ENCODE results near the gene PRPS1L1. TPM values are rescaled to one million over a fixed set of nuclear protein-coding genes. Genes with fewer than 3 reads are reported as not detected.

Gene PRPS1L1
- total RNA-seq, 1 donor = not detected

- Histone ChIP-seq H3K9me3 (ENCODE audit: low read depth, low read length) (no peaks in the 10 kb centered on the region), H3K4me2 (ENCODE audit: insufficient read depth, low read length) (no peak overlapping the region), H3K4me3 (ENCODE audit: insufficient read depth, low read length) (no peak overlapping the region), H2AFZ (ENCODE audit: low read length) (no peak overlapping the region), H3K27ac (ENCODE audit: low read depth, low read length) (no peak overlapping the region), H3K4me1 (ENCODE audit: insufficient read depth, low read length) (peaks cover 8% of the 10 kb centered on the region), H4K20me1 (ENCODE audit: insufficient read depth, low read length) (no peaks in the 10 kb centered on the region), H3K27me3 (ENCODE audit: insufficient read depth, low read length) (no peaks in the 10 kb centered on the region), H3K36me3 (ENCODE audit: insufficient read depth, low read length) (no peaks in the 10 kb centered on the region), H3K79me2 (ENCODE audit: insufficient read depth, low read length) (no peaks in the 10 kb centered on the region)
- no peak for TF ChIP-seq CTCF (IDR thresholded peaks at IDR 0.05; ENCODE audit: extremely low read depth, low read depth, low read length)
- DNase-seq (ENCODE audit: insufficient read length, low spot score, missing footprints) = peak; percentile 32
Observed at GRCh38 chr7:18040196-18040595, 12.6 kb upstream of the PRPS1L1 start.

GRCh38 chr7:18038382-18038781 is 10.7 kb upstream of the PRPS1L1 start:
- Histone ChIP-seq H3K36me3 (ENCODE audit: insufficient read depth, low read length) (no peaks in the 10 kb centered on the region), H3K4me2 (ENCODE audit: insufficient read depth, low read length) (no peak overlapping the region), H3K27me3 (ENCODE audit: insufficient read depth, low read length) (no peaks in the 10 kb centered on the region), H3K79me2 (ENCODE audit: insufficient read depth, low read length) (no peaks in the 10 kb centered on the region), H3K4me3 (ENCODE audit: insufficient read depth, low read length) (no peak overlapping the region), H3K4me1 (ENCODE audit: insufficient read depth, low read length) (peaks cover 8% of the 10 kb centered on the region), H3K27ac (ENCODE audit: low read depth, low read length) (no peak overlapping the region), H3K9me3 (ENCODE audit: low read depth, low read length) (no peaks in the 10 kb centered on the region), H4K20me1 (ENCODE audit: insufficient read depth, low read length) (no peaks in the 10 kb centered on the region), H2AFZ (ENCODE audit: low read length) (no peak overlapping the region)
- TF ChIP-seq CTCF (IDR thresholded peaks at IDR 0.05; ENCODE audit: extremely low read depth, low read depth, low read length) = no peak
- DNase-seq (ENCODE audit: insufficient read length, low spot score, missing footprints) = no peak

- Histone ChIP-seq H2AFZ (ENCODE audit: low read length) (peak overlapping the region; percentile 25), H3K4me1 (ENCODE audit: insufficient read depth, low read length) (peaks cover 8% of the 10 kb centered on the region)
- TF ChIP-seq CTCF (IDR thresholded peaks at IDR 0.05; ENCODE audit: extremely low read depth, low read depth, low read length) = no peak
Observed at GRCh38 chr7:18037609-18038008, 10.0 kb upstream of the PRPS1L1 start.

GRCh38 chr7:18036783-18037182 is 9.1 kb upstream of the PRPS1L1 start:
- Histone ChIP-seq H3K4me1 (ENCODE audit: insufficient read depth, low read length) (peaks cover 8% of the 10 kb centered on the region), H3K27me3 (ENCODE audit: insufficient read depth, low read length) (no peaks in the 10 kb centered on the region), H3K4me3 (ENCODE audit: insufficient read depth, low read length) (no peak overlapping the region), H3K79me2 (ENCODE audit: insufficient read depth, low read length) (no peaks in the 10 kb centered on the region), H2AFZ (ENCODE audit: low read length) (no peak overlapping the region), H3K9me3 (ENCODE audit: low read depth, low read length) (no peaks in the 10 kb centered on the region), H4K20me1 (ENCODE audit: insufficient read depth, low read length) (no peaks in the 10 kb centered on the region), H3K27ac (ENCODE audit: low read depth, low read length) (no peak overlapping the region), H3K36me3 (ENCODE audit: insufficient read depth, low read length) (no peaks in the 10 kb centered on the region), H3K4me2 (ENCODE audit: insufficient read depth, low read length) (no peak overlapping the region)
- TF ChIP-seq CTCF (IDR thresholded peaks at IDR 0.05; ENCODE audit: extremely low read depth, low read depth, low read length) = no peak
- DNase-seq (ENCODE audit: insufficient read length, low spot score, missing footprints) = no peak

More at GRCh38 chr7:18037609-18038008, 10.0 kb upstream of the PRPS1L1 start:
- H3K9me3 ChIP-seq (ENCODE audit: low read depth, low read length) = no peaks in the 10 kb centered on the region
- H3K36me3 ChIP-seq (ENCODE audit: insufficient read depth, low read length) = no peaks in the 10 kb centered on the region
- no peak overlapping the region for H3K27ac ChIP-seq (ENCODE audit: low read depth, low read length)
- H3K4me3 ChIP-seq (ENCODE audit: insufficient read depth, low read length) = no peak overlapping the region
- no peaks in the 10 kb centered on the region for H3K27me3 ChIP-seq (ENCODE audit: insufficient read depth, low read length)
- DNase-seq (ENCODE audit: insufficient read length, low spot score, missing footprints) = no peak
- H3K4me2 ChIP-seq (ENCODE audit: insufficient read depth, low read length) = no peak overlapping the region
- no peaks in the 10 kb centered on the region for H4K20me1 ChIP-seq (ENCODE audit: insufficient read depth, low read length)
- H3K79me2 ChIP-seq (ENCODE audit: insufficient read depth, low read length) = no peaks in the 10 kb centered on the region
